Tibial nerve (tissue), 4 donors: ENCODE results near the gene DLGAP1. TPM values are rescaled to one million over a fixed set of nuclear protein-coding genes. Genes with fewer than 3 reads are reported as not detected.

ENCODE experiments used
- DNase-seq, 2 donors: peaks; one replicate each; pipeline ENCODE4 v3.0.0-alpha.2; 2019; ENCODE audit warnings: low spot score in 2 of 2
- H3K27ac ChIP-seq, 4 donors: fragments of 200-600 bp; sonication (generic) in 3 of 4; one replicate each; pipeline ENCODE4 v1.5.1; 2017 to 2019; ENCODE audit warnings: mild to moderate bottlenecking in 1 of 4
- H3K27me3 ChIP-seq, 2 donors: fragments of 200-600 bp; sonication (generic) in 1 of 2; one replicate each; pipeline versions ENCODE4 v1.5.1 to v1.6.0; 2017 to 2019
- H3K36me3 ChIP-seq, 3 donors: fragments of 200-600 bp; sonication (generic); one replicate each; pipeline ENCODE4 v1.5.1; 2018 to 2019
- H3K4me1 ChIP-seq, 4 donors: fragments of 200-600 bp; sonication (generic) in 3 of 4; one replicate each; pipeline ENCODE4 v1.5.1; 2017 to 2019
- H3K4me3 ChIP-seq, 4 donors: fragments of 200-600 bp; sonication (generic) in 3 of 4; one replicate each; pipeline ENCODE4 v1.5.1; 2017 to 2019; ENCODE audit warnings: mild to moderate bottlenecking in 1 of 4, moderate library complexity in 1 of 4
- H3K9me3 ChIP-seq, 4 donors: fragments of 200-600 bp; sonication (generic) in 3 of 4; one replicate each; pipeline ENCODE4 v1.5.1; 2017 to 2019
- CTCF ChIP-seq, 5 experiments: fragments of 200-600 bp in 3 of 5; fragments of 450-650 bp in 2 of 5; sonication (generic) in 3 of 5; IDR thresholded peaks; one replicate each; pipeline ENCODE4 v1.5.1; 2016 to 2019; ENCODE audit warnings: antibody characterized with exemption in 5 of 5, mild to moderate bottlenecking in 3 of 5, moderate library complexity in 2 of 5
- EP300 ChIP-seq, 2 donors: sonication (generic); formaldehyde crosslinking; IDR thresholded peaks; one replicate each; pipeline ENCODE4 v1.6.1; 2017; ENCODE audit warnings: antibody characterized with exemption in 2 of 2, mild to moderate bottlenecking in 1 of 2
- POLR2A ChIP-seq, 2 donors: fragments of 450-650 bp; IDR thresholded peaks; one replicate each; pipeline ENCODE4 v1.6.1; 2017; ENCODE audit warnings: antibody characterized with exemption in 2 of 2, mild to moderate bottlenecking in 2 of 2, moderate library complexity in 2 of 2
- WGBS, 2 donors: methylation state at CpG; one replicate each; pipeline ENCODE4 v1.1.5; 2018; 5-methylcytosine and 5-hydroxymethylcytosine counted together
- total RNA-seq, 4 donors: library from RNA; depleted of rRNA; stranded (reverse); fragments of >200 nt; gene quantifications; one replicate each; pipeline ENCODE4 v1.1.0, GENCODE V29; 2016

Gene DLGAP1
- total RNA-seq, 4 donors from 2014 or later, result 1.5 to 18.3 (median 2.5) TPM

GRCh38 chr18:3455907-3456685 lies 999.0 kb downstream of the DLGAP1 start:
- H3K27me3 ChIP-seq, result no peaks in the 10 kb centered on the region
- TF ChIP-seq EP300 (IDR thresholded peaks at IDR 0.05) (no peak), POLR2A (IDR thresholded peaks at IDR 0.05) (no peak), CTCF (IDR thresholded peaks at IDR 0.05) (no peak)
- H3K27ac ChIP-seq, result peak overlapping the region in 3 of 4 donors; percentile 97 to 99 (median 99)
- DNase-seq, result no peak
- H3K4me3 ChIP-seq, result no peak overlapping the region
- 75 to 80% methylated on average over 10 of the region's 10 CpGs for WGBS, 2 donors
- H3K4me1 ChIP-seq, result peaks cover 0 to 60% (median 36%) of the 10 kb centered on the region in 4 donors
- H3K9me3 ChIP-seq, result peaks cover 0 to 6% (median 2%) of the 10 kb centered on the region in 4 donors
- peaks cover 0 to 51% (median 0%) of the 10 kb centered on the region in 3 donors for H3K36me3 ChIP-seq

- H3K36me3 ChIP-seq, result peaks cover 0 to 41% (median 0%) of the 10 kb centered on the region in 3 donors
- no peaks in the 10 kb centered on the region for H3K9me3 ChIP-seq
- H3K4me3 ChIP-seq, result peak overlapping the region in 1 of 4 donors; percentile 86
- H3K27me3 ChIP-seq, result no peaks in the 10 kb centered on the region
- WGBS, 2 donors, result 24 to 25% methylated on average over 3 of the region's 3 CpGs
- H3K27ac ChIP-seq, result peak overlapping the region; percentile 97 to 99 (median 98)
- peaks cover 0 to 60% (median 38%) of the 10 kb centered on the region in 4 donors for H3K4me1 ChIP-seq
- DNase-seq, result no peak
- TF ChIP-seq EP300 (IDR thresholded peaks at IDR 0.05) (no peak), CTCF (IDR thresholded peaks at IDR 0.05) (no peak), POLR2A (IDR thresholded peaks at IDR 0.05) (no peak)
Observed at GRCh38 chr18:3455090-3455635, 999.9 kb downstream of the DLGAP1 start.

- no peak for TF ChIP-seq POLR2A (IDR thresholded peaks at IDR 0.05)
- TF ChIP-seq EP300 (IDR thresholded peaks at IDR 0.05), result peak in 1 of 2 donors; percentile 46
- TF ChIP-seq CTCF (IDR thresholded peaks at IDR 0.05), result peak; percentile 66 to 78 (median 67)
- H3K27me3 ChIP-seq, result no peaks in the 10 kb centered on the region
- H3K4me1 ChIP-seq, result peaks cover 0 to 56% (median 37%) of the 10 kb centered on the region in 4 donors
- H3K36me3 ChIP-seq, result peaks cover 0 to 35% (median 0%) of the 10 kb centered on the region in 3 donors
- no peaks in the 10 kb centered on the region for H3K9me3 ChIP-seq
- peak overlapping the region in 3 of 4 donors; percentile 64 to 92 (median 86) for H3K4me3 ChIP-seq
- H3K27ac ChIP-seq, result peak overlapping the region; percentile 97 to 99 (median 98)
- 0 to 2% methylated on average over 4 of the region's 4 CpGs for WGBS, 2 donors
- peak in 1 of 2 donors; percentile 72 for DNase-seq
Observed at GRCh38 chr18:3454365-3455089, 1000.6 kb downstream of the DLGAP1 start.

GRCh38 chr18:3453540-3454364 lies 1001.4 kb downstream of the DLGAP1 start:
- Histone ChIP-seq H3K36me3 (peaks cover 0 to 27% (median 0%) of the 10 kb centered on the region in 3 donors), H3K4me1 (peaks cover 0 to 48% (median 30%) of the 10 kb centered on the region in 4 donors), H3K9me3 (no peaks in the 10 kb centered on the region), H3K27me3 (no peaks in the 10 kb centered on the region), H3K27ac (peak overlapping the region; percentile 97 to 99 (median 98)), H3K4me3 (peak overlapping the region in 3 of 4 donors; percentile 64 to 92 (median 86))
- 14% methylated on average over 21 of the region's 21 CpGs for WGBS, 2 donors
- TF ChIP-seq EP300 (IDR thresholded peaks at IDR 0.05) (peak; percentile 30 to 86), POLR2A (IDR thresholded peaks at IDR 0.05) (peak in 1 of 2 donors; percentile 16), CTCF (IDR thresholded peaks at IDR 0.05) (no peak)
- peak; percentile 19 to 68 for DNase-seq
